Activated B cell treated with CpG ODN at 0.5 μM for 24 hours (primary cell): Measurements from ENCODE around the gene IL17RA. TPM values are rescaled to one million over a fixed set of nuclear protein-coding genes. Genes with fewer than 3 reads are reported as not detected.

ENCODE experiments used
- ATAC-seq: fragments of 200-7000 bp; cut with Tn5 transposase; one replicate; pipeline ENCODE4 v1.10.0; 2021; ENCODE audit warnings: low read depth, mild to moderate bottlenecking, moderate library complexity
- CTCF ChIA-PET: fragments of 350-600 bp; sonication (Branson Sonifier 250); formaldehyde crosslinking; loops from one replicate; lab custom pipeline; 2021; ENCODE audit warnings: antibody characterized with exemption; lab: Charles Lee
- POLR2A ChIA-PET: fragments of 350-600 bp; sonication (Branson Sonifier 250); formaldehyde crosslinking; loops from one replicate; lab custom pipeline; 2021; ENCODE audit warnings: antibody characterized with exemption; lab: Charles Lee
- DNase-seq: peaks from one replicate; pipeline ENCODE4 v3.0.0; 2022
- H3K27ac Mint-ChIP-seq: one replicate; pipeline ENCODE4 v1.8.0; 2020; ENCODE audit warnings: mixed read lengths
- H3K27me3 Mint-ChIP-seq: one replicate; pipeline ENCODE4 v1.8.0; 2021; ENCODE audit warnings: mixed read lengths
- H3K36me3 Mint-ChIP-seq: one replicate; pipeline ENCODE4 v1.8.0; 2021; ENCODE audit warnings: low read depth, mixed read lengths
- H3K4me1 Mint-ChIP-seq: one replicate; pipeline ENCODE4 v1.8.0; 2021; ENCODE audit warnings: mixed read lengths
- H3K4me3 Mint-ChIP-seq: one replicate; pipeline ENCODE4 v1.8.0; 2020; ENCODE audit warnings: mild to moderate bottlenecking, mixed read lengths
- H3K9me3 Mint-ChIP-seq: one replicate; pipeline ENCODE4 v1.8.0; 2020; ENCODE audit warnings: mixed read lengths
- intact Hi-C: fragments of 100-400 bp; cut with micrococcal nuclease; formaldehyde crosslinking; loops from one replicate; pipeline ENCODE4 v1.15.1; 2024
- total RNA-seq: library from RNA; stranded (reverse); gene quantifications from 2 replicates; pipeline ENCODE4 v1.2.3, GENCODE V29; 2022
- TF ChIP-seq, protein P1 (sequence below): fragments of 200-600 bp; IDR thresholded peaks from one replicate; pipeline ENCODE4 v1.8.0; 2022; ENCODE audit warnings: antibody characterized with exemption, mild to moderate bottlenecking

Gene IL17RA
- total RNA-seq, 1 donor from 2014 or later, result 18.1 TPM

DNA sequence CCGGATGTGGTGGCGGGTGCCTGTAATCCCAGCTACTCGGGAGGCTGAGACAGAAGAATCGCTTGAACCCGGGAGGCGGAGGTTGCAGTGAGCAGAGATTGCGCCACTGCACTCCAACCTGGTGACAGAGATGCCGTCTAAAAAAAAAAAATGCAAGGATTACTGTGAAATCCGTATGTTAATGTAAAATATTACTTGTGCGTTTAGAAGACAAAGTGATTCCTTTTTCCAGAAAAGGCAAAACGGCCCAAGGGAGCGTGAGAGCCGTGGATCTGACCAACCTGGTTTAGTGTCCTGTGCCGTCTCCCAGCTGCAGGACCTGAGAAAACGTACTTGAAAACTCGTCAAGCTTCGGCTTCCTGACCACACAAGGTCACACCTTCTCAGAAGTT lies 73.4 kb downstream of the IL17RA start:
- ATAC-seq, result no peak
- Mint-ChIP-seq H3K36me3 (peaks cover 4% of the 10 kb centered on the region), H3K9me3 (no peaks in the 10 kb centered on the region), H3K4me1 (peaks cover 29% of the 10 kb centered on the region), H3K4me3 (peak overlapping the region; percentile 83), H3K27me3 (no peaks in the 10 kb centered on the region), H3K27ac (peak overlapping the region; percentile 59)
- DNase-seq, result no peak
- ChIA-PET POLR2A (interaction anchor here (1.3 to 3.0 kb wide), 2 partner anchors 14 to 73 kb away, joined by 3 to 18 read pairs; no protein-coding TSS in a partner anchor), CTCF (interaction anchor here (1.3 to 1.8 kb wide), 2 partner anchors 14 kb away, joined by 4 to 11 read pairs; no protein-coding TSS in a partner anchor)
- intact Hi-C loops, result loop anchor here (2.0 to 5.0 kb wide), 5 partner anchors 61 to 479 kb away; partner anchors contain the start of genes ADA2 and BCL2L13
- TF ChIP-seq, protein P1, sequence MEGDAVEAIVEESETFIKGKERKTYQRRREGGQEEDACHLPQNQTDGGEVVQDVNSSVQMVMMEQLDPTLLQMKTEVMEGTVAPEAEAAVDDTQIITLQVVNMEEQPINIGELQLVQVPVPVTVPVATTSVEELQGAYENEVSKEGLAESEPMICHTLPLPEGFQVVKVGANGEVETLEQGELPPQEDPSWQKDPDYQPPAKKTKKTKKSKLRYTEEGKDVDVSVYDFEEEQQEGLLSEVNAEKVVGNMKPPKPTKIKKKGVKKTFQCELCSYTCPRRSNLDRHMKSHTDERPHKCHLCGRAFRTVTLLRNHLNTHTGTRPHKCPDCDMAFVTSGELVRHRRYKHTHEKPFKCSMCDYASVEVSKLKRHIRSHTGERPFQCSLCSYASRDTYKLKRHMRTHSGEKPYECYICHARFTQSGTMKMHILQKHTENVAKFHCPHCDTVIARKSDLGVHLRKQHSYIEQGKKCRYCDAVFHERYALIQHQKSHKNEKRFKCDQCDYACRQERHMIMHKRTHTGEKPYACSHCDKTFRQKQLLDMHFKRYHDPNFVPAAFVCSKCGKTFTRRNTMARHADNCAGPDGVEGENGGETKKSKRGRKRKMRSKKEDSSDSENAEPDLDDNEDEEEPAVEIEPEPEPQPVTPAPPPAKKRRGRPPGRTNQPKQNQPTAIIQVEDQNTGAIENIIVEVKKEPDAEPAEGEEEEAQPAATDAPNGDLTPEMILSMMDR, result no peak

DNA sequence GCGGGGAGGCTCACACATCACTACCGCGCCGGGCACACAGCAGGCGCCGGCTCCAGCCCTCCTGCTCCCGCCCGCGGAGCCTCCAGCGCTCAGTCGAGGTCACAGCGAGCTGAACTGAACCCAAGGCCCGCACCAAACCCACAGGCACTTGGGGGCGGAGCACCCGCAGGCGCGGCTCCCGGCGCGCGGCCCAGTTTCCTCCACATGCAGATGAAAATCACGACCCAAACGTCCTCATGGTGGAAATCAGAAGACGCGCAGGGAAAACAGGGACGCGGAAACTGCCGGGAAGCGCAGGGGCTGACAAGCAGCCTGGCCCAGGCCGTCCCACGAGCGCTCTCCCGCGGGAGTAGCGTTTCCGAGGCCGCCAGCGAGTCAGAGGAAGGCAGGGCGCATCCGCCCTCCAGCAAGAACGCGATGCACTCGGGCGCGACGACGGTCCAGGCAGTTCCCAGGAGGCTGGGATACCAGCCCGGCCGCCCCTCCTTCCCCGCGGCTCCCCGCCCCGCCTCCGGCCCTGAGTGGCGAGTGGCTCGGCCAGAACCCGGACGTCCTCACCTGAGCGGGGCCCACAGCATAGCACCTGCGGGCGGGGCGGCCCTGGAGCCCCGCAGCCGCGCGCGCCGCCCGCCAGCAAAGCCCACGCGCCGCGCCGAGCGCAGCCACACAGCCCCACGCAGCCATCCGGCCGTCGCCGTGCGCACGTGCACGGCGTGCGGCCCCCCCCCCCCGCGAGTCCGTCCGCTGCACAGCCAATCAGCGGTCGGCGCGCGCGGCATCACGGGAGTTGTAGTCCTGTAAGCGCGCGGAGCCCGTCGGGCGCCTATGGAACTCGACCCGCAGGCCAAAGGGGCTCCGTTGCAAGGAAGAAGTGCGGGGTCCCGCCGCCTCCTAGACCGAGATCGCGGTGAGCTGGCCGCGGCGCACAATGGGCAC lies 74.0 kb downstream of the IL17RA start, which contains the start of gene HDHD5:
Gene HDHD5 (minus strand): TSS at position 710 of the 936 bp plus-strand sequence. CDS start 26 bp downstream, at position 684.
- Mint-ChIP-seq H3K27ac (peak within 1 kb of the TSS; percentile 59), H3K27me3 (no peaks in the 10 kb centered on the region), H3K9me3 (no peaks in the 10 kb centered on the region), H3K36me3 (peaks cover 2% of the 10 kb centered on the region), H3K4me1 (peaks cover 26% of the 10 kb centered on the region), H3K4me3 (peak within 1 kb of the TSS; percentile 83)
- ChIA-PET CTCF (interaction anchor here (1.3 kb wide), 1 partner anchor 13 kb away, joined by 4 read pairs; no protein-coding TSS in a partner anchor), POLR2A (interaction anchor here (1.3 to 3.0 kb wide), 2 partner anchors 13 to 73 kb away, joined by 3 to 18 read pairs; no protein-coding TSS in a partner anchor)
- ATAC-seq (peak; percentile 91), DNase-seq (peak; percentile 82)
- intact Hi-C loops, result loop anchor here (1.0 to 5.0 kb wide), 6 partner anchors 12 to 478 kb away; partner anchors contain the start of genes ADA2 and BCL2L13
- TF ChIP-seq, protein P1, result no peak

DNA sequence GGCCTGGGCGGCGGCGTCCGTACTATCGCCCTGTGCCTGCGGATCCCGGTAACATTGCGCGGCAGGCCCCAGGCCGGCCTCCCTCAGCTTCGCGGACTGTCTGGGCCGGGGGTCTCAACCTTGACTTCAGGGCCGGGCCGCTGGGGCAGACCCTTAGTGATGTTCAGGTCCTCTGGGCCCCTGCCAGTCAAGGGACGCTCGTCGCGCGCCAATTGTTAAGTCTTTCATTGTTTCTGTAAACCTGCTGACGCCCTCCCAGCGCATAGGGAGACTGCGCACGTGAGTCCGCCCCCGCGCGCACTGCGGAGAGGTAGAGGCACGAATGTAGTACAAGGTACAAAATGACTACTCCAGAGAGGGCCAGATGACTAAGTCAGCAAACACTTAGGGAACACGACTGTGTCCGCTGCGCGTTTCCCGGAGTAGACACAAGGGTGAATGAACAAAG lies 74.7 kb downstream of the IL17RA start:
- POLR2A ChIA-PET, result interaction anchor here (0.6 to 3.0 kb wide), 2 partner anchors 12 to 60 kb away, joined by 3 to 18 read pairs; partner anchors contain the start of gene ADA2
- Mint-ChIP-seq H3K36me3 (peaks cover 2% of the 10 kb centered on the region), H3K27ac (peak overlapping the region; percentile 50), H3K9me3 (no peaks in the 10 kb centered on the region), H3K4me1 (peaks cover 26% of the 10 kb centered on the region), H3K27me3 (no peaks in the 10 kb centered on the region), H3K4me3 (peak overlapping the region; percentile 81)
- peak; percentile 29 for ATAC-seq
- CTCF ChIA-PET, result interaction anchor here (1.3 to 3.1 kb wide), 2 partner anchors 12 to 13 kb away, joined by 4 to 21 read pairs; no protein-coding TSS in a partner anchor
- DNase-seq, result no peak
- TF ChIP-seq, protein P1, result no peak
- intact Hi-C loops, result loop anchor here (1.0 to 5.0 kb wide), 6 partner anchors 12 to 478 kb away; partner anchors contain the start of genes ADA2 and BCL2L13

DNA sequence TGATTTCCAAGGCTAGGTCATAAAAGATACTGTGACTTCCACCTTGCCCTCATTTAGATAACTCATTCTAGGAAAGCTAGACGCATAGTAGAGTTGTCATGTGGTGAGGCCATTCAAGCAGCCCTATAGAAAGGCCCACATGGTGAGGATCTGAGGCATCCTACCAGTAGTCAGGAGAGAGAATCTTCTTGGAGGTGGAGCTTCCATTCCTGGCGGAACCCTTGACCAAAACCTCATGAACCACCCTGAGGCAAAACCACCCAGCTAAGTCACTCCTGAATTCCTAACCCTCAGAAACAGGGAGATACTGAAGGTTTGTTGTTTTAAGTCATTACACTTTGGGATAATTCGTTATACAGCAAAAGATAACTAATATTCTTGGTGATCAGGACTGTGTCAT lies 77.2 kb downstream of the IL17RA start:
- intact Hi-C loops, result no loop called here
- no peaks in the 10 kb centered on the region for H3K27me3 Mint-ChIP-seq
- no peaks in the 10 kb centered on the region for H3K36me3 Mint-ChIP-seq
- POLR2A ChIA-PET, result interaction anchor here (0.6 kb wide), 1 partner anchor 88 kb away, joined by 4 read pairs; no protein-coding TSS in a partner anchor
- CTCF ChIA-PET, result interaction anchor here (1.1 to 3.1 kb wide), 2 partner anchors 10 to 340 kb away, joined by 3 to 21 read pairs; no protein-coding TSS in a partner anchor
- DNase-seq (no peak), ATAC-seq (no peak)
- peaks cover 20% of the 10 kb centered on the region for H3K4me1 Mint-ChIP-seq
- H3K27ac Mint-ChIP-seq, result no peak overlapping the region
- no peak overlapping the region for H3K4me3 Mint-ChIP-seq
- TF ChIP-seq, protein P1, result no peak
- no peaks in the 10 kb centered on the region for H3K9me3 Mint-ChIP-seq
